Activated B cell treated with CpG ODN at 0.5 μM for 24 hours (primary cell): Measurements from ENCODE around the gene VDR. TPM values are rescaled to one million over a fixed set of nuclear protein-coding genes. Genes with fewer than 3 reads are reported as not detected.

Source experiments
- ATAC-seq: fragments of 200-7000 bp; cut with Tn5 transposase; one replicate; pipeline ENCODE4 v1.10.0; 2021; ENCODE audit warnings: low read depth, mild to moderate bottlenecking, moderate library complexity
- CTCF ChIA-PET: fragments of 350-600 bp; sonication (Branson Sonifier 250); formaldehyde crosslinking; loops from one replicate; lab custom pipeline; 2021; ENCODE audit warnings: antibody characterized with exemption; lab: Charles Lee
- POLR2A ChIA-PET: fragments of 350-600 bp; sonication (Branson Sonifier 250); formaldehyde crosslinking; loops from one replicate; lab custom pipeline; 2021; ENCODE audit warnings: antibody characterized with exemption; lab: Charles Lee
- DNase-seq: peaks from one replicate; pipeline ENCODE4 v3.0.0; 2022
- H3K27ac Mint-ChIP-seq: one replicate; pipeline ENCODE4 v1.8.0; 2020; ENCODE audit warnings: mixed read lengths
- H3K27me3 Mint-ChIP-seq: one replicate; pipeline ENCODE4 v1.8.0; 2021; ENCODE audit warnings: mixed read lengths
- H3K36me3 Mint-ChIP-seq: one replicate; pipeline ENCODE4 v1.8.0; 2021; ENCODE audit warnings: low read depth, mixed read lengths
- H3K4me1 Mint-ChIP-seq: one replicate; pipeline ENCODE4 v1.8.0; 2021; ENCODE audit warnings: mixed read lengths
- H3K4me3 Mint-ChIP-seq: one replicate; pipeline ENCODE4 v1.8.0; 2020; ENCODE audit warnings: mild to moderate bottlenecking, mixed read lengths
- H3K9me3 Mint-ChIP-seq: one replicate; pipeline ENCODE4 v1.8.0; 2020; ENCODE audit warnings: mixed read lengths
- CTCF ChIP-seq: fragments of 200-600 bp; IDR thresholded peaks from one replicate; pipeline ENCODE4 v1.8.0; 2022; ENCODE audit warnings: antibody characterized with exemption, mild to moderate bottlenecking
- intact Hi-C: fragments of 100-400 bp; cut with micrococcal nuclease; formaldehyde crosslinking; loops from one replicate; pipeline ENCODE4 v1.15.1; 2024
- total RNA-seq: library from RNA; stranded (reverse); gene quantifications from 2 replicates; pipeline ENCODE4 v1.2.3, GENCODE V29; 2022

VDR gene
- total RNA-seq, 1 donor from 2014 or later, result 0.86 TPM

DNA sequence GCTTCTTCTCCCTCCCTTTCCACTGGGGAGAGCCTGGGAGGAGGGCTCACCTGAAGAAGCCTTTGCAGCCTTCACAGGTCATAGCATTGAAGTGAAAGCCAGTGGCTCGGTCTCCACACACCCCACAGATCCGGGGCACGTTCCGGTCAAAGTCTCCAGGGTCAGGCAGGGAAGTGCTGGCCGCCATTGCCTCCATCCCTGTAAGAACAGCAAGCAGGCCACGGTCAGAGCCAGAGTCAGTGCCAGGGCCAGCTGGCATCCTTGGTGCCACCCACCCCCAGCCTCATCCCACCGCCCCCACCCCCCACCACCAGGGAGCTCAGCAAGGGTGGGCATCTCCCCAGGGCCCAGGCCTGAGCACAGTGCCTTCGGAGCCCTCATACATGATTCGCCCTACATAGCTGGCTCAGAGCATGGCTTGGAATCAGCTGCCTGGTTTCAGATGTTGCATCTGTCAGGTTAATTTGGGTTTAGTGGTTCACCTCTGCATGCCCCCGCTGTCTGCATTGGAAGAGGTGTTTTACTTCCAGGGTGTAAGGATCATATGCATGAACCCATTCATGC is 25.8 kb downstream of the VDR start:
- no peaks in the 10 kb centered on the region for H3K36me3 Mint-ChIP-seq
- no peak overlapping the region for H3K4me3 Mint-ChIP-seq
- H3K27ac Mint-ChIP-seq, result no peak overlapping the region
- no peak for TF ChIP-seq CTCF
- ATAC-seq (no peak), DNase-seq (no peak)
- intact Hi-C loops, result no loop called here
- H3K9me3 Mint-ChIP-seq, result no peaks in the 10 kb centered on the region
- ChIA-PET CTCF (no interaction called here), POLR2A (interaction anchor here (0.6 kb wide), 1 partner anchor 8 kb away, joined by 4 read pairs; no protein-coding TSS in a partner anchor)
- H3K27me3 Mint-ChIP-seq, result peaks cover 9% of the 10 kb centered on the region
- H3K4me1 Mint-ChIP-seq, result peaks cover 19% of the 10 kb centered on the region

DNA sequence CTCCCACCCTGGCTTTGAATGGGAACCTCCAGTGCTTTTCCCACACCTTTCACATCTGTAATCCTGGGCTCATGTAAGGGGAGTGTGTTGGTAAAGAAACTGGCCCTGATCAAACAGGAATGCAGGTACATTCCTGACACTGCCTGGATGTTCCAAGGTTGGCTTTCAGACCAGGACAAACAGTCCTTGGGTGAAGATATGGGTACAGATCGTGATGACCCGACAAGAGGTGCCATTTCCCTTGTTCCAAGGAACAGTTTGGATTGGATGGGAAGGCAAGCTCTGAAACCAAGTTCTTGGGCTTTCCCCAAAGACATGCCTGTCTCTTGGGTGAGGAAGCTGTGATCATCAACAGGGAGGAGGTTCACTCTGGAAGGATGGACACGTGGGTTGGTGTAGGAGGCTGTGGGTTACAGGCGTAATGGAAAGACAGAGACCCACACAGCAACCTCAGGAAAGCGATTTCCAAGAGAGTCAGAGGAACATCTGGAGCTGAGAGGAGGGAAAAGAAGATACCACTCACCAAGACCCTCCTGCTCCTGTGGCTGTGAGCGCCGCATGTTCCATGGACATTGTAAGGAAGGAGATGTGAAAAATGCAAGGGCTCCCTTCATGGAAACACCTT is 26.4 kb downstream of the VDR start:
- H3K36me3 Mint-ChIP-seq, result no peaks in the 10 kb centered on the region
- H3K9me3 Mint-ChIP-seq, result no peaks in the 10 kb centered on the region
- CTCF ChIA-PET, result no interaction called here
- no peak overlapping the region for H3K27ac Mint-ChIP-seq
- TF ChIP-seq CTCF, result no peak
- DNase-seq (no peak), ATAC-seq (no peak)
- POLR2A ChIA-PET, result no interaction called here
- intact Hi-C loops, result no loop called here
- peaks cover 16% of the 10 kb centered on the region for H3K4me1 Mint-ChIP-seq
- peaks cover 9% of the 10 kb centered on the region for H3K27me3 Mint-ChIP-seq
- no peak overlapping the region for H3K4me3 Mint-ChIP-seq

GRCh38 chr12:47877081-47877480 is 27.7 kb downstream of the VDR start:
- intact Hi-C loops, result no loop called here
- Mint-ChIP-seq H3K36me3 (no peaks in the 10 kb centered on the region), H3K27me3 (peaks cover 4% of the 10 kb centered on the region), H3K4me3 (no peak overlapping the region), H3K9me3 (no peaks in the 10 kb centered on the region), H3K27ac (no peak overlapping the region), H3K4me1 (peaks cover 4% of the 10 kb centered on the region)
- no peak for TF ChIP-seq CTCF
- ATAC-seq, result no peak
- POLR2A ChIA-PET, result no interaction called here
- no peak for DNase-seq
- CTCF ChIA-PET, result no interaction called here

GRCh38 chr12:47876440-47876960 is 28.3 kb downstream of the VDR start:
- no peak for ATAC-seq

More at GRCh38 chr12:47876440-47876960, 28.3 kb downstream of the VDR start:
- TF ChIP-seq CTCF, result no peak
- no peak overlapping the region for H3K4me3 Mint-ChIP-seq
- intact Hi-C loops, result no loop called here
- no peak for DNase-seq
- POLR2A ChIA-PET, result no interaction called here
- H3K27me3 Mint-ChIP-seq, result no peaks in the 10 kb centered on the region
- H3K36me3 Mint-ChIP-seq, result no peaks in the 10 kb centered on the region
- no peak overlapping the region for H3K27ac Mint-ChIP-seq
- CTCF ChIA-PET, result no interaction called here
- H3K4me1 Mint-ChIP-seq, result peaks cover 3% of the 10 kb centered on the region
- H3K9me3 Mint-ChIP-seq, result no peaks in the 10 kb centered on the region
